Smooth muscle cell of the coronary artery (primary cell): ENCODE measurements around the gene BSPH1. TPM values are rescaled to one million over a fixed set of nuclear protein-coding genes. Genes with fewer than 3 reads are reported as not detected.

ENCODE experiments used
- total RNA-seq: library from RNA; depleted of rRNA; stranded (reverse); fragments of >200 nt; gene quantifications from 2 replicates; pipeline ENCODE4 v1.2.3, GENCODE V29; 2014; ENCODE audit warnings: low replicate concordance

The BSPH1 gene
- total RNA-seq = not detected in 2 replicates

GRCh38 chr19:47992070-47992469, at the start of gene BSPH1:
Gene BSPH1, minus strand, starts transcription at chr19:47992170. Its CDS starts 89 bp downstream, at chr19:47992081.

GRCh38 chr19:47994209-47994802, 2.3 kb upstream of the BSPH1 start, which contains the start of gene ELSPBP1:
Gene ELSPBP1, plus strand, starts transcription at chr19:47994632. Its CDS starts 14,036 bp downstream, at chr19:48008668.

Other genes starting within 250 kb of the BSPH1 start
- 50.9 and 70.0 TPM in 2 replicates for gene NOP53, start 246.6 kb downstream of the BSPH1 start, total RNA-seq
- gene SELENOW, start 213.5 kb downstream of the BSPH1 start, total RNA-seq = 68.6 and 209 TPM in 2 replicates
- gene TPRX1, start 187.6 kb downstream of the BSPH1 start, total RNA-seq = not detected in 2 replicates
- not detected in 2 replicates for gene CRX, start 170.2 kb downstream of the BSPH1 start, total RNA-seq
- gene TPRX2, start 132.9 kb downstream of the BSPH1 start, total RNA-seq = not detected in 2 replicates
- not detected in 2 replicates for gene SULT2A1, start 105.9 kb downstream of the BSPH1 start, total RNA-seq
- not detected in 2 replicates for gene ELSPBP1, start 2.5 kb upstream of the BSPH1 start, total RNA-seq
- not detected in 2 replicates for gene CABP5, start 51.9 kb upstream of the BSPH1 start, total RNA-seq
- gene PLA2G4C, start 118.6 kb upstream of the BSPH1 start, total RNA-seq = 2.7 and 11.5 TPM in 2 replicates
- gene LIG1, start 178.2 kb upstream of the BSPH1 start, total RNA-seq = 16.5 and 17.4 TPM in 2 replicates
- 1.8 and 2.2 TPM in 2 replicates for gene ZSWIM9, start 178.5 kb upstream of the BSPH1 start, total RNA-seq